ENCODE results near the gene MEF2D. TPM values are rescaled to one million over a fixed set of nuclear protein-coding genes. Genes with fewer than 3 reads are reported as not detected.

The MEF2D gene
- total RNA-seq, 1 donor from 2014 or later = 56.6 TPM

GRCh38 chr1:156433032-156433431 lies 67.5 kb downstream of the MEF2D start:
- no peaks in the 10 kb centered on the region for H3K4me1 ChIP-seq (ENCODE audit: insufficient read depth, low read length)
- Mint-ChIP-seq H3K4me3 (ENCODE audit: unreplicated experiment) (no peak overlapping the region), H3K36me3 (ENCODE audit: low read depth, unreplicated experiment) (no peaks in the 10 kb centered on the region), H3K27me3 (ENCODE audit: low read depth, unreplicated experiment) (peaks cover 88% of the 10 kb centered on the region), H3K27ac (ENCODE audit: unreplicated experiment) (no peak overlapping the region), H3K4me1 (ENCODE audit: low read depth, unreplicated experiment) (peaks cover 1% of the 10 kb centered on the region), H3K9me3 (ENCODE audit: unreplicated experiment) (peaks cover 6% of the 10 kb centered on the region)
- no peak overlapping the region for H3K4me2 ChIP-seq (ENCODE audit: low read length)
- DNase-seq (ENCODE audit: low read depth) (no peak), FAIRE-seq (no peak)
- H2AFZ ChIP-seq (ENCODE audit: low read depth, low read length) = no peak overlapping the region
- H3K9ac ChIP-seq (ENCODE audit: low read length) = no peak overlapping the region
- no peaks in the 10 kb centered on the region for H3K9me3 ChIP-seq (ENCODE audit: insufficient read depth, low read depth, low read length)
- no peak for TF ChIP-seq CTCF (IDR thresholded peaks at IDR 0.05; ENCODE audit: insufficient read depth, low read depth, low read length)
- TF ChIP-seq EZH2 (IDR thresholded peaks at IDR 0.05; ENCODE audit: insufficient read depth, low read length) = no peak
- no peaks in the 10 kb centered on the region for H3K36me3 ChIP-seq (ENCODE audit: insufficient read depth, low read length)
- no peaks in the 10 kb centered on the region for H3K79me2 ChIP-seq (ENCODE audit: insufficient read depth, low read length)
- no peak overlapping the region for H3K27ac ChIP-seq (ENCODE audit: low read depth, low read length)
- peaks cover 93% of the 10 kb centered on the region for H3K27me3 ChIP-seq (ENCODE audit: insufficient read depth, low read length)
- peaks cover 5% of the 10 kb centered on the region for H4K20me1 ChIP-seq (ENCODE audit: insufficient read depth, low read length)
- H3K4me3 ChIP-seq (ENCODE audit: insufficient read depth, low read depth, low read length) = no peak overlapping the region

- no peak overlapping the region for H3K9ac ChIP-seq (ENCODE audit: low read length)
- H2AFZ ChIP-seq (ENCODE audit: low read depth, low read length) = no peak overlapping the region
- H3K4me3 ChIP-seq (ENCODE audit: insufficient read depth, low read depth, low read length) = no peak overlapping the region
- H4K20me1 ChIP-seq (ENCODE audit: insufficient read depth, low read length) = peaks cover 5% of the 10 kb centered on the region
- no peaks in the 10 kb centered on the region for H3K4me1 ChIP-seq (ENCODE audit: insufficient read depth, low read length)
- Mint-ChIP-seq H3K27ac (ENCODE audit: unreplicated experiment) (no peak overlapping the region), H3K9me3 (ENCODE audit: unreplicated experiment) (peaks cover 6% of the 10 kb centered on the region), H3K4me3 (ENCODE audit: unreplicated experiment) (no peak overlapping the region), H3K4me1 (ENCODE audit: low read depth, unreplicated experiment) (peaks cover 1% of the 10 kb centered on the region), H3K27me3 (ENCODE audit: low read depth, unreplicated experiment) (peaks cover 89% of the 10 kb centered on the region), H3K36me3 (ENCODE audit: low read depth, unreplicated experiment) (no peaks in the 10 kb centered on the region)
- DNase-seq (ENCODE audit: low read depth) (no peak), FAIRE-seq (no peak)
- H3K4me2 ChIP-seq (ENCODE audit: low read length) = no peak overlapping the region
- no peak overlapping the region for H3K27ac ChIP-seq (ENCODE audit: low read depth, low read length)
- H3K27me3 ChIP-seq (ENCODE audit: insufficient read depth, low read length) = peaks cover 93% of the 10 kb centered on the region
- H3K9me3 ChIP-seq (ENCODE audit: insufficient read depth, low read depth, low read length) = no peaks in the 10 kb centered on the region
- no peaks in the 10 kb centered on the region for H3K36me3 ChIP-seq (ENCODE audit: insufficient read depth, low read length)
- H3K79me2 ChIP-seq (ENCODE audit: insufficient read depth, low read length) = no peaks in the 10 kb centered on the region
- TF ChIP-seq CTCF (IDR thresholded peaks at IDR 0.05; ENCODE audit: insufficient read depth, low read depth, low read length) (no peak), EZH2 (IDR thresholded peaks at IDR 0.05; ENCODE audit: insufficient read depth, low read length) (no peak)
Observed at GRCh38 chr1:156432669-156433018, 67.9 kb downstream of the MEF2D start.

DNA sequence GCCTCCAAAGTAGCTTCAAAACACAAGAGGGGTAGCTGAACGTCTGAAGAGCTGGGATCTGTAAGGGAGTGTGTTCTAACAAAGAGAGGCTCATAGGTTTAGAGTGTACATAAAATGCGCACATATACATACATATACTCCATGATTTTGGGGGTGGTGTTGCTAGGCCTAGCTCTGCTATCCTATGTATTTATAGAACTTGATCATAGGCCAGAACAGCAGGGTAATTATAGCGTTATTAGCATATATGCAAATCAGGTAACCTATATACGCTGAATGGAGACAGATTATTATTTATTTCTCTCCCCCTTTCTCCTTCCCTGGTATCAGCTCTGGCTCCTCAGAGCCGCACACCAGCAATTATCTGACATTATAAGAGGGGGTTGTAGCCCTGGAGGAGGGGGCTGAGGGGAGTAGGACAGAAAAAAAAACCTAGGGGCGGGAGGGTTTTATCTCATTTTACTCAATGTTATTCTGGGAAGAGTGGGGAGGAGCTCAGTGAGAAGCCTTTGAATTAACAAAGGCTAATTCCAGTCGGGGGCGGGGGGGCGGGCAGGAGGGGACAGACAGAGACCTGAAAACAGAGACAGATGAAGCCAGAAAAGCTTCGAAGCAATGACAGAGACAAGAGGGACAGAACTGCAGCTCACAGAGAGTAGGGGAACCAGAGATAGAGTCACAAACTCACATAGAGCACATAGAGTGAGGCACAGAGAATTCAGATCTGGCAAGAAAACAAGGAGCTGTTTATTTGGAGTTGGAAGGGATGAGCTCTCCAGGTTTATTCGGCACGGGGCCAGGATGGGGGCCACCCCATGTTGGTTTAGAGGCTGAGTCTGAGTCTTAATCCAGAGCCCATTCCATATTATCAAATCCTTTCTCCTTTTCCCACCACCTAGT lies 68.6 kb downstream of the MEF2D start:
- Mint-ChIP-seq H3K9me3 (ENCODE audit: unreplicated experiment) (peaks cover 6% of the 10 kb centered on the region), H3K4me1 (ENCODE audit: low read depth, unreplicated experiment) (peaks cover 1% of the 10 kb centered on the region), H3K27me3 (ENCODE audit: low read depth, unreplicated experiment) (peaks cover 89% of the 10 kb centered on the region), H3K36me3 (ENCODE audit: low read depth, unreplicated experiment) (no peaks in the 10 kb centered on the region), H3K4me3 (ENCODE audit: unreplicated experiment) (no peak overlapping the region), H3K27ac (ENCODE audit: unreplicated experiment) (no peak overlapping the region)
- H3K27me3 ChIP-seq (ENCODE audit: insufficient read depth, low read length) = peaks cover 93% of the 10 kb centered on the region
- H3K27ac ChIP-seq (ENCODE audit: low read depth, low read length) = no peak overlapping the region
- H3K9ac ChIP-seq (ENCODE audit: low read length) = no peak overlapping the region
- H4K20me1 ChIP-seq (ENCODE audit: insufficient read depth, low read length) = peaks cover 1% of the 10 kb centered on the region
- no peak overlapping the region for H2AFZ ChIP-seq (ENCODE audit: low read depth, low read length)
- FAIRE-seq (no peak), DNase-seq (ENCODE audit: low read depth) (no peak)
- H3K9me3 ChIP-seq (ENCODE audit: insufficient read depth, low read depth, low read length) = no peaks in the 10 kb centered on the region
- H3K4me3 ChIP-seq (ENCODE audit: insufficient read depth, low read depth, low read length) = no peak overlapping the region
- H3K4me2 ChIP-seq (ENCODE audit: low read length) = no peak overlapping the region
- no peaks in the 10 kb centered on the region for H3K79me2 ChIP-seq (ENCODE audit: insufficient read depth, low read length)
- TF ChIP-seq CTCF (IDR thresholded peaks at IDR 0.05; ENCODE audit: insufficient read depth, low read depth, low read length) = no peak
- no peak for TF ChIP-seq EZH2 (IDR thresholded peaks at IDR 0.05; ENCODE audit: insufficient read depth, low read length)
- H3K4me1 ChIP-seq (ENCODE audit: insufficient read depth, low read length) = no peaks in the 10 kb centered on the region
- H3K36me3 ChIP-seq (ENCODE audit: insufficient read depth, low read length) = no peaks in the 10 kb centered on the region
